ENCODE results near the gene C20orf202.

The C20orf202 gene

GRCh38 chr20:1202762-1203504 lies at the start of gene C20orf202:
Gene C20orf202 (plus strand): TSS chr20:1203454. CDS start chr20:1203586, 132 bp downstream.
- no peak for DNase-seq

GRCh38 chr20:1154226-1154625 lies 49.0 kb upstream of the C20orf202 start:
- DNase-seq: no peak

- no peak for DNase-seq
Measured at GRCh38 chr20:1154691-1155090, 48.6 kb upstream of the C20orf202 start.

- no peak for DNase-seq
Measured at GRCh38 chr20:1155342-1155741, 47.9 kb upstream of the C20orf202 start.

- DNase-seq: no peak
Measured at GRCh38 chr20:1160496-1160895, 42.8 kb upstream of the C20orf202 start.

- DNase-seq: no peak
Measured at GRCh38 chr20:1160991-1161390, 42.3 kb upstream of the C20orf202 start.

- DNase-seq: no peak
Measured at GRCh38 chr20:1163105-1163504, 40.1 kb upstream of the C20orf202 start.

- DNase-seq: no peak
Measured at GRCh38 chr20:1163653-1164052, 39.6 kb upstream of the C20orf202 start.

- DNase-seq: no peak
Measured at GRCh38 chr20:1164871-1165270, 38.4 kb upstream of the C20orf202 start.

GRCh38 chr20:1165521-1165920 lies 37.7 kb upstream of the C20orf202 start:
- no peak for DNase-seq

- DNase-seq: no peak
Measured at GRCh38 chr20:1165941-1166340, 37.3 kb upstream of the C20orf202 start.

- no peak for DNase-seq
Measured at GRCh38 chr20:1166948-1167720, 36.1 kb upstream of the C20orf202 start.

- no peak for DNase-seq
Measured at GRCh38 chr20:1169224-1169623, 34.0 kb upstream of the C20orf202 start.

GRCh38 chr20:1171461-1172093 lies 31.7 kb upstream of the C20orf202 start:
- no peak for DNase-seq

GRCh38 chr20:1173698-1174097 lies 29.6 kb upstream of the C20orf202 start:
- DNase-seq: no peak

GRCh38 chr20:1174787-1175186 lies 28.5 kb upstream of the C20orf202 start:
- DNase-seq: no peak

- no peak for DNase-seq
Measured at GRCh38 chr20:1177680-1178079, 25.6 kb upstream of the C20orf202 start.

- DNase-seq: no peak
Measured at GRCh38 chr20:1178103-1178502, 25.2 kb upstream of the C20orf202 start.

- DNase-seq: no peak
Measured at GRCh38 chr20:1178623-1179022, 24.6 kb upstream of the C20orf202 start.

- no peak for DNase-seq
Measured at GRCh38 chr20:1180949-1181348, 22.3 kb upstream of the C20orf202 start.

- DNase-seq: no peak
Measured at GRCh38 chr20:1182106-1182505, 21.1 kb upstream of the C20orf202 start.

- no peak for DNase-seq
Measured at GRCh38 chr20:1183153-1183552, 20.1 kb upstream of the C20orf202 start.

- no peak for DNase-seq
Measured at GRCh38 chr20:1184260-1184637, 19.0 kb upstream of the C20orf202 start.

Data from stimulated activated CD4-positive, alpha-beta T cell treated with anti-CD3 and anti-CD28 coated beads, Interleukin-2, amount 100 ng/mL, for 48 hours (primary cell).